ENCODE measurements around the gene SMIM9. TPM values are rescaled to one million over a fixed set of nuclear protein-coding genes. Genes with fewer than 3 reads are reported as not detected.
A peak's percentile ranks its signal among the peaks of the same experiment; 100 is the strongest.
"Not testable (repeated sequence)": the region's sequence is repeated elsewhere in the genome, so short reads cannot be mapped to it uniquely, and the experiment has no call there.

SMIM9 gene
- total RNA-seq, 1 donor from 2014 or later = not detected

DNA sequence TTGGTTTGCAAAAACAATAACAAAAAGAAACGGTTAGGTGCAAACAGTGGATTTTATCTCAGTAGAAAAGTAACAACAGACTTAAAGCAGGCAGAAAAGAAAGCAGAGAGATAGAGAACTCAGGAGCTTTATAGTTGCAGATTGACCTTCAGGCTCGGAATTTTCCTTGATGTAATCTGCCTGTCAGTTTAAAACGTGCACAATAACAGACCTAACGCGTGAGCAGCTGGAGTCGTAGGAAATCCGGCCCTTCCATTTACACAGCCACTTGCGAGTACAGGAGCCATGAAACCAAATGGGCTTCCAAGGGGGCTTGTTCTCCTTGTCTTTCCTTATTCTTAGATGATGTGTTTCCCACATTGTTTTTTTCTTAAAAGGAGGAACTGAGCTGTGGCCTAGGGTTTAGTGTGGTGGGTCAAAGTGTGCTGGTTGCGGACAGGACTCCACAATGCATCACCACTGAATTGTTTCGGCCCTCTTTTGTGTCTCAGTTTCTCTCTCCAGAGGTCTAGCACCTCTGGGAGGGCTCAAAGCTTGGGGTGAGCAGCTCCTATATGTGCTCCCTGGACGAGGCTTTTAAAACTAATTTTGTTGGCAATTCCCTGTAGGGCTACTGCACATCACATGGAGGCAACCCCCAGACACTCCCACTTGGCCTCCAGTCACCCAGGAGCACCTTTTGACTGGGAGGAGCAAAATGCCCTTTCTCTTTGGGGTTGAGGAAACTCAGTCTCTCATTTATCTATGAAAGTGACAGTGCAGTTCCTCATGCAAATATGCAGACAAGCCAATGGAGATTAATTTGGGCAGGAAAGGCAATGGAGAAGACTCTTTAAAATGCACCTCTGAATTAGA lies 15.3 kb downstream of the SMIM9 start:
- H3K9me3 ChIP-seq (ENCODE audit: low read depth) = peaks cover 7% of the 10 kb centered on the region
- Mint-ChIP-seq H3K36me3 (no peaks in the 10 kb centered on the region), H3K4me1 (peaks cover 13% of the 10 kb centered on the region), H3K27ac (peak overlapping the region; percentile 57), H3K27me3 (ENCODE audit: insufficient read depth, low read depth) (peaks cover 2% of the 10 kb centered on the region), H3K9me3 (peaks cover 10% of the 10 kb centered on the region), H3K4me3 (no peak overlapping the region)
- H3K4me3 ChIP-seq = no peak overlapping the region
- no peaks in the 10 kb centered on the region for H3K79me2 ChIP-seq (ENCODE audit: low read depth)
- no peak overlapping the region for H2AFZ ChIP-seq (replicated peaks)
- DNase-seq (ENCODE audit: low spot score) = no peak
- H3F3A ChIP-seq (ENCODE audit: low read depth) = no peaks in the 10 kb centered on the region
- no peak for TF ChIP-seq EZH2phosphoT487 (IDR thresholded peaks at IDR 0.05)
- TF ChIP-seq CTCF (IDR thresholded peaks at IDR 0.05) = no peak
- TF ChIP-seq EZH2 (IDR thresholded peaks at IDR 0.05) = no peak
- H3K27ac ChIP-seq = no peak overlapping the region
- peaks cover 4% of the 10 kb centered on the region for H3K36me3 ChIP-seq
- no peak overlapping the region for H3K4me2 ChIP-seq
- no peaks in the 10 kb centered on the region for H3K27me3 ChIP-seq
- no peaks in the 10 kb centered on the region for H4K20me1 ChIP-seq (ENCODE audit: low read depth)
- H3K9ac ChIP-seq = no peak overlapping the region
- H3K4me1 ChIP-seq = no peaks in the 10 kb centered on the region

DNA sequence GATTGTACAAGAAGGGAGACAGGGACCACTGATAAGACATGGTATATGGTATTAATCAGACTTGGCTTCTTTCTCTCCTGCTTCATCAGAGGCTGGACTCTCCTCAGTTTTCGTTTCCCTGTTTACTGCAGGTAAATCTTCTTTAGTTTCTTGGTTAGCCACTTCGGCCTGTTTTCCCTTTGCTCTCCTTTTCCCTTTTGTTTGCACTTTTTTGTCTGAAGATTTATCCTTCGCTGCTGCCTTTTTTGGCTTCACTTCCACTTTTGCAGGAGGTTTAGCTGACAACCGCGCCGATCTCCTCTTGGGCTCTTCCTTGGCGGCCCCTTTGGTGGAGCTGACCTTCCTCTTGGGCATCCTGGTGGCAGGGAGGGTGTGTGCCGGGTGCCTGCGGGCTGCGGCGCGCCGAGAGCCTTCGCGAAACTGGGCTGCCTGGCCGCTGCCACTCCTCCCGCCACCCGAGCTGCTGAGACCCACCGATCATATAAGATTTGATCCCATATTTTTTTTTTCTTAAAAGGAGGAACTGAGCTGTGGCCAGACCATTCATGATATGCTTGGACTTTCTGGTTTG lies 17.3 kb downstream of the SMIM9 start:
- not testable (repeated sequence) for H4K20me1 ChIP-seq (ENCODE audit: low read depth); H2AFZ ChIP-seq (replicated peaks); H3K4me2 ChIP-seq; H3K36me3 Mint-ChIP-seq; H3K9me3 Mint-ChIP-seq; H3K79me2 ChIP-seq (ENCODE audit: low read depth); H3K4me1 ChIP-seq; H3K4me3 Mint-ChIP-seq; H3K36me3 ChIP-seq; H3K9me3 ChIP-seq (ENCODE audit: low read depth); H3K27me3 Mint-ChIP-seq (ENCODE audit: insufficient read depth, low read depth); H3F3A ChIP-seq (ENCODE audit: low read depth); H3K27ac ChIP-seq; H3K9ac ChIP-seq; H3K27ac Mint-ChIP-seq; H3K27me3 ChIP-seq; H3K4me3 ChIP-seq; DNase-seq (ENCODE audit: low spot score)
- peaks cover 11% of the 10 kb centered on the region for H3K4me1 Mint-ChIP-seq

GRCh38 chrX:154816326-154816898 lies 18.1 kb downstream of the SMIM9 start:
- H3K4me1 ChIP-seq; H3K4me3 ChIP-seq; H3K9me3 Mint-ChIP-seq; H3K27ac ChIP-seq; H4K20me1 ChIP-seq (ENCODE audit: low read depth); H3K4me3 Mint-ChIP-seq; H3K4me2 ChIP-seq; H3K79me2 ChIP-seq (ENCODE audit: low read depth); H3K36me3 ChIP-seq; DNase-seq (ENCODE audit: low spot score); H3K27me3 ChIP-seq; H3K36me3 Mint-ChIP-seq; H3K9me3 ChIP-seq (ENCODE audit: low read depth); H2AFZ ChIP-seq (replicated peaks); H3K27ac Mint-ChIP-seq; H3K9ac ChIP-seq; H3K27me3 Mint-ChIP-seq (ENCODE audit: insufficient read depth, low read depth); H3F3A ChIP-seq (ENCODE audit: low read depth): not testable (repeated sequence)
- H3K4me1 Mint-ChIP-seq = peaks cover 11% of the 10 kb centered on the region

GRCh38 chrX:154815274-154815818 lies 19.1 kb downstream of the SMIM9 start:
- Histone ChIP-seq H3K27me3 (no peaks in the 10 kb centered on the region), H2AFZ (replicated peaks) (no peak overlapping the region), H3K79me2 (ENCODE audit: low read depth) (no peaks in the 10 kb centered on the region), H3K4me2 (no peak overlapping the region), H3K4me1 (no peaks in the 10 kb centered on the region), H3K9ac (no peak overlapping the region), H3K9me3 (ENCODE audit: low read depth) (peaks cover 10% of the 10 kb centered on the region), H3K27ac (no peak overlapping the region), H4K20me1 (ENCODE audit: low read depth) (no peaks in the 10 kb centered on the region), H3K4me3 (no peak overlapping the region), H3F3A (ENCODE audit: low read depth) (no peaks in the 10 kb centered on the region), H3K36me3 (peaks cover 4% of the 10 kb centered on the region)
- Mint-ChIP-seq H3K27ac (no peak overlapping the region), H3K9me3 (peaks cover 6% of the 10 kb centered on the region), H3K36me3 (no peaks in the 10 kb centered on the region), H3K27me3 (ENCODE audit: insufficient read depth, low read depth) (peaks cover 2% of the 10 kb centered on the region), H3K4me3 (no peak overlapping the region), H3K4me1 (peaks cover 11% of the 10 kb centered on the region)
- TF ChIP-seq EZH2 (IDR thresholded peaks at IDR 0.05) = no peak
- TF ChIP-seq EZH2phosphoT487 (IDR thresholded peaks at IDR 0.05) = no peak
- no peak for TF ChIP-seq CTCF (IDR thresholded peaks at IDR 0.05)
- DNase-seq (ENCODE audit: low spot score) = no peak
